ENCODE measurements around the gene SLC4A9. TPM values are rescaled to one million over a fixed set of nuclear protein-coding genes. Genes with fewer than 3 reads are reported as not detected.

The SLC4A9 gene
- total and polyA plus RNA-seq, 8 donors: 0.30 TPM; not detected in 7

DNA sequence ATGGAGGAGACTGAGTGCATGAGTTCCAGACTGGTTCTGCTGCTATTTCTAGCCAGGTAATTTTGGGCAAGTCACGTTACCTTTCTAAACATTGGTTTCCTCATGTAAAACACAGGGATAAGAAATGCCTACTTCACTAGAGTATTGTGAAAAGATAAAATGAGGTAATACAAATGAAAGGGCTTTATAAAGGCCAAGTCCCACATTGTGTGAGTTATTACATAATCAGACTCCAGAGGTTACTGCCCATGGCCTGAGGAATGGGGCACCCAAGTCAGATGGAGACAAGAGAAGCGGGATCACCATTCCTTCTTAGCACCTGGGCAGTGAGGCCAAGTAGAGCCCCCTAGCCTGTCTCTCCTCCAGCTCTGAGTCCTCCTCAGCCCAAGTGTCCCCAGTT lies 21.1 kb upstream of the SLC4A9 start:
- intact Hi-C loops (cut with DNase I; ENCODE audit: low total_unique reads): loop anchor here (5.0 kb wide), 1 partner anchor 87 kb away; no protein-coding TSS in a partner anchor
- Histone ChIP-seq H3K27me3 (no peaks in the 10 kb centered on the region), H3K9me3 (no peaks in the 10 kb centered on the region), H3K4me3 (no peak overlapping the region), H3K27ac (peak overlapping the region; percentile 29 to 90 (median 59)), H3K4me1 (peaks cover 63 to 96% (median 82%) of the 10 kb centered on the region in 4 donors), H3K36me3 (peaks cover 25 to 95% (median 68%) of the 10 kb centered on the region in 4 donors)
- TF ChIP-seq CTCF (IDR thresholded peaks at IDR 0.05): no peak
- no peak for TF ChIP-seq POLR2AphosphoS5 (IDR thresholded peaks at IDR 0.05)
- TF ChIP-seq POLR2A (IDR thresholded peaks at IDR 0.05): no peak
- TF ChIP-seq EP300 (IDR thresholded peaks at IDR 0.05): no peak
- no peak for DNase-seq
- 42 to 71% (median 56%) methylated on average over 2 of the region's 2 CpGs for WGBS, 5 donors

DNA sequence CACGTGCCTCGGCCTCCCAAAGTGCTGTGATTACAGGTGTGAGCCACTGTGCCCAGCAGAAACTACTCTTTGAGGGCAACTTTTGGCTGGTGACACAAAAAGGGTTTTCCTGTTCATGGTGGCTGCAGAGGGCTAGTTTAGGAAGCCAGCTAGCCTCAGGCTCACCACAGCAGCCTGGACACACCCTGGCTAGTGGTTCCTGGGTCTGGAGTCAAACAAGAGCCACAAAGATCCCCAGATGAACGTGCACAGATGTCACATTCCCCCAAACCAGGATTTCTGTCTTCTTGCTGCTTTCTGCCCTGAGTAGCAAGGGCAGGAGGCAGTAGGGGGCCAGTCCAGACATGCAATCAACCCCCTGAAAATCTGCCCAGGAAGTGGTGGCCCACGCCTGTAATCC lies 20.4 kb upstream of the SLC4A9 start:
- Histone ChIP-seq H3K27ac (peak overlapping the region; percentile 3 to 90 (median 59)), H3K9me3 (no peaks in the 10 kb centered on the region), H3K36me3 (peaks cover 19 to 92% (median 61%) of the 10 kb centered on the region in 4 donors), H3K4me1 (peaks cover 65 to 96% (median 87%) of the 10 kb centered on the region in 4 donors), H3K4me3 (no peak overlapping the region), H3K27me3 (no peaks in the 10 kb centered on the region)
- WGBS, 5 donors: 42 to 72% (median 56%) methylated on average over 4 of the region's 4 CpGs
- no peak for DNase-seq
- TF ChIP-seq POLR2AphosphoS5 (IDR thresholded peaks at IDR 0.05) (no peak), POLR2A (IDR thresholded peaks at IDR 0.05) (no peak), CTCF (IDR thresholded peaks at IDR 0.05) (no peak), EP300 (IDR thresholded peaks at IDR 0.05) (no peak)
- intact Hi-C loops (cut with DNase I; ENCODE audit: low total_unique reads): loop anchor here (5.0 kb wide), 1 partner anchor 87 kb away; no protein-coding TSS in a partner anchor

- DNase-seq: no peak
- Histone ChIP-seq H3K36me3 (peaks cover 15 to 83% (median 52%) of the 10 kb centered on the region in 4 donors), H3K4me1 (peaks cover 72 to 100% (median 95%) of the 10 kb centered on the region in 4 donors), H3K27ac (peak overlapping the region in 4 of 5 donors; percentile 90 to 93 (median 90)), H3K9me3 (no peaks in the 10 kb centered on the region), H3K27me3 (no peaks in the 10 kb centered on the region), H3K4me3 (no peak overlapping the region)
- intact Hi-C loops (cut with DNase I; ENCODE audit: low total_unique reads): no loop called here
- TF ChIP-seq POLR2AphosphoS5 (IDR thresholded peaks at IDR 0.05) (no peak), CTCF (IDR thresholded peaks at IDR 0.05) (no peak), EP300 (IDR thresholded peaks at IDR 0.05) (no peak), POLR2A (IDR thresholded peaks at IDR 0.05) (no peak)
These were observed 19.3 kb upstream of the SLC4A9 start for GRCh38 chr5:140340605-140341121.

GRCh38 chr5:140341591-140341990 lies 18.4 kb upstream of the SLC4A9 start:
- TF ChIP-seq POLR2AphosphoS5 (IDR thresholded peaks at IDR 0.05) (peak in 1 of 3 donors; percentile 23), CTCF (IDR thresholded peaks at IDR 0.05) (no peak), EP300 (IDR thresholded peaks at IDR 0.05) (no peak)
- Histone ChIP-seq H3K36me3 (peaks cover 8 to 73% (median 46%) of the 10 kb centered on the region in 4 donors), H3K9me3 (no peaks in the 10 kb centered on the region), H3K27me3 (no peaks in the 10 kb centered on the region), H3K4me3 (peak overlapping the region in 2 of 4 donors; percentile 24), H3K4me1 (peaks cover 67 to 94% (median 93%) of the 10 kb centered on the region in 4 donors), H3K27ac (peak overlapping the region; percentile 22 to 93 (median 90))
- WGBS, 5 donors: 49 to 74% (median 60%) methylated on average over 3 to 5 of the region's 5 CpGs
- intact Hi-C loops (cut with DNase I; ENCODE audit: low total_unique reads): no loop called here
- no peak for DNase-seq
